GM23338 (cell line): ENCODE measurements around the gene ADAM10. TPM values are rescaled to one million over a fixed set of nuclear protein-coding genes. Genes with fewer than 3 reads are reported as not detected.

Experiments used
- ATAC-seq: fragments of 200-7000 bp; cut with Tn5 transposase; 3 replicates; pipeline ENCODE4 v1.9.1; 2020
- DNase-seq: peaks from one replicate; pipeline ENCODE4 v3.0.0-alpha.2; 2015; ENCODE audit warnings: low spot score
- H2AFZ ChIP-seq: fragments of 200-600 bp; sonication (generic); 2 replicates; pipeline ENCODE4 v1.8.0; 2016; ENCODE audit warnings: antibody characterized with exemption, mild to moderate bottlenecking, moderate library complexity
- H3F3A ChIP-seq: fragments of 200-600 bp; sonication (generic); replicated peaks from 2 replicates; pipeline ENCODE4 v1.8.0; 2017; ENCODE audit warnings: antibody characterized with exemption, mixed run types, low read depth
- H3K27ac ChIP-seq: fragments of 200-600 bp; sonication (generic); 2 replicates; pipeline ENCODE4 v1.6.1; 2016; ENCODE audit warnings: low read depth
- H3K27me3 ChIP-seq: fragments of 200-600 bp; sonication (generic); 2 replicates; pipeline ENCODE4 v1.8.0; 2016; ENCODE audit warnings: mild to moderate bottlenecking, mixed run types, moderate library complexity; ENCODE audit not compliant: insufficient read depth
- H3K36me3 ChIP-seq: fragments of 200-600 bp; sonication (generic); 2 replicates; pipeline ENCODE4 v1.8.0; 2016; ENCODE audit warnings: mild to moderate bottlenecking; ENCODE audit not compliant: insufficient read depth
- H3K4me1 ChIP-seq: fragments of 200-600 bp; sonication (generic); 2 replicates; pipeline ENCODE4 v1.8.0; 2016; ENCODE audit warnings: mild to moderate bottlenecking, moderate library complexity; ENCODE audit not compliant: insufficient read depth
- H3K4me2 ChIP-seq: fragments of 200-600 bp; sonication (generic); 2 replicates; pipeline ENCODE4 v1.7.1; 2017; ENCODE audit warnings: mixed run types
- H3K4me3 ChIP-seq: fragments of 200-600 bp; sonication (generic); 2 replicates; pipeline ENCODE4 v1.6.1; 2016; ENCODE audit warnings: mixed run types
- H3K79me2 ChIP-seq: fragments of 200-600 bp; sonication (generic); replicated peaks from 2 replicates; pipeline ENCODE4 v1.8.0; 2017; ENCODE audit warnings: mild to moderate bottlenecking; ENCODE audit not compliant: insufficient read depth
- H3K9me2 ChIP-seq: fragments of 200-600 bp; sonication (generic); 2 replicates; pipeline ENCODE4 v1.8.0; 2017; ENCODE audit not compliant: insufficient read depth
- H4K20me1 ChIP-seq: fragments of 200-600 bp; sonication (generic); replicated peaks from 2 replicates; pipeline ENCODE4 v1.8.0; 2017; ENCODE audit warnings: mild to moderate bottlenecking; ENCODE audit not compliant: insufficient read depth
- H3K27ac Mint-ChIP-seq: 2 replicates; pipeline ENCODE4 v1.8.0; 2020; ENCODE audit warnings: inconsistent platforms, mild to moderate bottlenecking, moderate library complexity, mixed read lengths
- H3K27me3 Mint-ChIP-seq: 3 replicates; pipeline ENCODE4 v1.8.0; 2022; ENCODE audit warnings: low read depth, mild to moderate bottlenecking, moderate library complexity, mixed read lengths, inconsistent platforms; ENCODE audit not compliant: insufficient read depth, poor library complexity
- H3K36me3 Mint-ChIP-seq: 3 replicates; pipeline ENCODE4 v1.8.0; 2021; ENCODE audit warnings: low read depth, mild to moderate bottlenecking, inconsistent platforms, moderate library complexity, mixed read lengths
- H3K4me1 Mint-ChIP-seq: 3 replicates; pipeline ENCODE4 v1.8.0; 2020; ENCODE audit warnings: mild to moderate bottlenecking, inconsistent platforms, mixed read lengths
- H3K4me3 Mint-ChIP-seq: 3 replicates; pipeline ENCODE4 v1.8.0; 2021; ENCODE audit warnings: moderate library complexity, mild to moderate bottlenecking, inconsistent platforms, mixed read lengths
- H3K9me3 Mint-ChIP-seq: 3 replicates; pipeline ENCODE4 v1.8.0; 2020; ENCODE audit warnings: moderate library complexity, mild to moderate bottlenecking, inconsistent platforms, mixed read lengths
- CTCF ChIP-seq, 2 experiments: fragments of 200-600 bp in 1 of 2; sonication (generic) in 1 of 2; conservative IDR thresholded peaks; 2 replicates each; pipeline versions ENCODE4 v1.5.1 to v1.6.1; 2016 to 2017; ENCODE audit warnings: antibody characterized with exemption in 2 of 2, low read depth in 2 of 2, mild to moderate bottlenecking in 2 of 2, moderate library complexity in 1 of 2
- ETS1 ChIP-seq: IDR thresholded peaks from 2 replicates; pipeline ENCODE4 v1.6.1; 2016; ENCODE audit warnings: antibody characterized with exemption
- EZH2 ChIP-seq: fragments of 200-600 bp; sonication (generic); IDR thresholded peaks from one replicate; pipeline ENCODE4 v1.8.0; 2017; ENCODE audit warnings: antibody characterized with exemption, mild to moderate bottlenecking, low read depth; ENCODE audit not compliant: unreplicated experiment
- EZH2phosphoT487 ChIP-seq: fragments of 200-600 bp; sonication (generic); IDR thresholded peaks from one replicate; pipeline ENCODE4 v1.8.1; 2018; ENCODE audit warnings: antibody characterized with exemption; ENCODE audit not compliant: unreplicated experiment
- JUNB ChIP-seq: IDR thresholded peaks from one replicate; pipeline ENCODE4 v1.6.1; 2016; ENCODE audit warnings: antibody characterized with exemption; ENCODE audit not compliant: unreplicated experiment
- NANOG ChIP-seq: IDR thresholded peaks from 2 replicates; pipeline ENCODE4 v1.6.1; 2016; ENCODE audit warnings: antibody characterized with exemption, borderline replicate concordance
- POLR2AphosphoS5 ChIP-seq: IDR thresholded peaks from 2 replicates; pipeline ENCODE4 v1.6.1; 2016; ENCODE audit warnings: antibody characterized with exemption, low read depth
- REST ChIP-seq: IDR thresholded peaks from one replicate; pipeline ENCODE4 v1.6.1; 2018; ENCODE audit warnings: antibody characterized with exemption; ENCODE audit not compliant: unreplicated experiment
- STAT1 ChIP-seq: IDR thresholded peaks from one replicate; pipeline ENCODE4 v1.6.1; 2016; ENCODE audit warnings: antibody characterized with exemption; ENCODE audit not compliant: unreplicated experiment
- ZNF114 ChIP-seq: fragments of 250-450 bp; sonication (Bioruptor Pico); IDR thresholded peaks from 2 replicates; pipeline ENCODE4 v1.5.0; 2020; ENCODE audit warnings: mild to moderate bottlenecking, moderate library complexity
- ZNF331 ChIP-seq: fragments of 250-450 bp; sonication (Bioruptor Pico); IDR thresholded peaks from 2 replicates; pipeline ENCODE4 v1.5.0; 2020; ENCODE audit warnings: low read depth, mild to moderate bottlenecking, moderate library complexity
- ZNF462 ChIP-seq: fragments of 250-450 bp; sonication (Bioruptor Pico); IDR thresholded peaks from 2 replicates; pipeline ENCODE4 v1.5.0; 2020; ENCODE audit warnings: mild to moderate bottlenecking, moderate library complexity
- polyA plus RNA-seq: library from polyadenylated mRNA; unstranded; fragments of >200 nt; fragmentation: Nextera tagmentation; extraction: Ambion mirVana; gene quantifications from 2 replicates; pipeline ENCODE4 v1.2.1, GENCODE V29; 2016
- total RNA-seq: library from RNA; depleted of rRNA; stranded (reverse); fragments of >200 nt; shearing (Covaris generic); gene quantifications from 2 replicates; pipeline ENCODE4 v1.2.3, GENCODE V29; 2014

The ADAM10 gene
- total and polyA plus RNA-seq, 2 experiments from 2014 or later: 25.0 to 114 TPM

GRCh38 chr15:58565619-58566018 lies 183.9 kb downstream of the ADAM10 start:
- no peaks in the 10 kb centered on the region for H3K36me3 Mint-ChIP-seq
- DNase-seq: no peak

More at GRCh38 chr15:58565619-58566018, 183.9 kb downstream of the ADAM10 start:
- H3K4me3 ChIP-seq: no peak overlapping the region
- Mint-ChIP-seq H3K9me3 (no peaks in the 10 kb centered on the region), H3K27me3 (peaks cover 3% of the 10 kb centered on the region), H3K27ac (no peak overlapping the region), H3K4me3 (no peak overlapping the region), H3K4me1 (peaks cover 12% of the 10 kb centered on the region)
- H3K27ac ChIP-seq: no peak overlapping the region
- TF ChIP-seq STAT1 (no peak), JUNB (no peak), ZNF462 (CRISPR knock-in tag) (no peak), EZH2 (no peak), EZH2phosphoT487 (no peak), CTCF (conservative IDR thresholded peaks at IDR 0.05; ENCODE audit: low read depth in 2 of 2) (no peak), ZNF114 (CRISPR knock-in tag) (no peak), ZNF331 (CRISPR knock-in tag) (no peak), POLR2AphosphoS5 (no peak), ETS1 (no peak), REST (no peak), NANOG (no peak)
- ATAC-seq: no peak
- H2AFZ ChIP-seq: no peak overlapping the region
- H3K4me2 ChIP-seq: no peak overlapping the region
- H3K36me3 ChIP-seq: no peaks in the 10 kb centered on the region
- no peaks in the 10 kb centered on the region for H3F3A ChIP-seq
- H3K9me2 ChIP-seq: no peaks in the 10 kb centered on the region; the same call in 1 of the 2 replicates
- no peaks in the 10 kb centered on the region for H4K20me1 ChIP-seq
- no peaks in the 10 kb centered on the region for H3K79me2 ChIP-seq
- H3K27me3 ChIP-seq: no peaks in the 10 kb centered on the region
- H3K4me1 ChIP-seq: peaks cover 5% of the 10 kb centered on the region; the same call in 1 of the 2 replicates
